IgD-negative memory B cell (primary cell): ENCODE results near the gene SS18L1. TPM values are rescaled to one million over a fixed set of nuclear protein-coding genes. Genes with fewer than 3 reads are reported as not detected.

Source experiments
- H3K27ac Mint-ChIP-seq, 3 donors: one replicate each; pipeline ENCODE4 v1.8.0; 2020 to 2022; ENCODE audit warnings: mild to moderate bottlenecking in 3 of 3, mixed read lengths in 3 of 3, moderate library complexity in 1 of 3
- H3K27me3 Mint-ChIP-seq: one replicate; pipeline ENCODE4 v1.8.0; 2021; ENCODE audit warnings: mixed read lengths
- H3K36me3 Mint-ChIP-seq: one replicate; pipeline ENCODE4 v1.8.0; 2020; ENCODE audit warnings: mild to moderate bottlenecking, mixed read lengths
- H3K4me1 Mint-ChIP-seq, 3 donors: one replicate each; pipeline ENCODE4 v1.8.0; 2020 to 2022; ENCODE audit warnings: mixed read lengths in 3 of 3, mild to moderate bottlenecking in 1 of 3
- H3K4me3 Mint-ChIP-seq, 4 donors: one replicate each; pipeline ENCODE4 v1.8.0; 2020 to 2022; ENCODE audit warnings: mild to moderate bottlenecking in 4 of 4, mixed read lengths in 4 of 4, moderate library complexity in 3 of 4
- H3K9me3 Mint-ChIP-seq, 3 donors: one replicate each; pipeline ENCODE4 v1.8.0; 2020 to 2021; ENCODE audit warnings: mixed read lengths in 3 of 3, mild to moderate bottlenecking in 1 of 3
- polyA plus RNA-seq: library from polyadenylated mRNA; unstranded; fragments of 300-500 nt; fragmentation: Illumina TruSeq; gene quantifications from one replicate; pipeline ENCODE4 v1.2.3, GENCODE V29; 2021

SS18L1 gene
- polyA plus RNA-seq, 1 donor from 2014 or later, result 1.4 TPM

DNA sequence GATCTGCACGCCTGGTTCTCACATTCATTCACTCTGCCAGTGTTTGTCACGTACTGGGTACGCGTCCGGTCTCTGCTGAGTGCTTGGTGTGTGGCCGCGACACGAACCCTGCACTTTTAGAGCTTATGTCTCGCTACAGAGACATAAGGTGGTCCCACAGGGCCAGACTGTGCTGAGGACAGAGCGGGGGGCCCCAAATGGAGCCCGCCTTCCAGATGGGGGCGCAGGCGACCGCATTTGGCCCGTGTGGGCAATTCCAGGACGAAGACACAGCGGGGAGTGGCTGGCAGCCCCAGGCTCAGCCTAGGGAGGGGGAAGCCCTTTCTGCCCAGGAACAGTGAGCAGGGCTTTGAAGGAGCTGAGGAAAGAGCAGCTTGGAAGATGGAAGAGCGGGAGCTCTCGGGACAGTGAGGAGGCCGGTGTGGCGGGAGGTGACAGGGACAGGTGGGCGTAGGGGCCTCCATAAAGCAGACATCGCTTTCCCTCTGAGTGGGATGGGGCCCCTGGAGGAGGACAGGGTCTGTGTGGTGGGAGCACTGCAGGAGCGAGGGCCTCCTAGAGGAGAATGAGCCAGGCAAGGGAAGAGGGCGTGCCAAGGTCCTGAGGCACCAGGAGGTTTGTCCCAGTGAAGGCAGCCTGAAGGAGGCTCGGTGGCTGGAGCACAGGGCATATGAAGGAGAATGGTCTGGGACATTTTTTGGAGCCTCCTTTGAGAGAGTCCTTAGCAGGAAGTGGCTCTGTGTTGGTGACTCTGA, 31.5 kb downstream of the SS18L1 start:
- H3K36me3 Mint-ChIP-seq, result peaks cover 3% of the 10 kb centered on the region
- no peaks in the 10 kb centered on the region for H3K27me3 Mint-ChIP-seq
- H3K4me3 Mint-ChIP-seq, result peak overlapping the region in 1 of 4 donors; percentile 27
- H3K4me1 Mint-ChIP-seq, result peaks cover 0 to 1% (median 0%) of the 10 kb centered on the region in 3 donors
- peak overlapping the region in 2 of 3 donors; percentile 26 to 82 for H3K27ac Mint-ChIP-seq
- no peaks in the 10 kb centered on the region for H3K9me3 Mint-ChIP-seq

DNA sequence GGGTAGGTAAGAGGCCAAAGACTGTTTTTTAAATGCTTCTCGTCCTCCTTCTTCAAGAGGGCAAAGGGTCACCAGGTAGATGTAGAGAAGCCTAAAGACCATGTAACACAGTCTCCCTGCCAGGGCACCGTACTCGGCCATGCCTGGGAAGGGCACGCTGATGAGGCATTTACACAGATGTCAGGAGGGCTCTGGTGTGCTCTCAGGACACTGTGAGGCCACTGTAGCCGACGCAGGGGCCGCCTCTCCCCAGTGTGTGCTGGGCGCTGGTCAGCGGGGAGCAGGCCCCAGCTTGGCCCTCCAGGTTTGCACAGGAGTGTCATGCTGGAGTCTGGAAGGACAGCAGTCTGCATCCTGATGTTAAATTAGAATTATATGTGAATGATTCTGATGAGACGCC, 32.1 kb downstream of the SS18L1 start:
- H3K4me1 Mint-ChIP-seq, result peaks cover 0 to 1% (median 0%) of the 10 kb centered on the region in 3 donors
- H3K4me3 Mint-ChIP-seq, result no peak overlapping the region
- peak overlapping the region in 1 of 3 donors; percentile 26 for H3K27ac Mint-ChIP-seq
- H3K9me3 Mint-ChIP-seq, result no peaks in the 10 kb centered on the region
- peaks cover 3% of the 10 kb centered on the region for H3K36me3 Mint-ChIP-seq
- H3K27me3 Mint-ChIP-seq, result no peaks in the 10 kb centered on the region

DNA sequence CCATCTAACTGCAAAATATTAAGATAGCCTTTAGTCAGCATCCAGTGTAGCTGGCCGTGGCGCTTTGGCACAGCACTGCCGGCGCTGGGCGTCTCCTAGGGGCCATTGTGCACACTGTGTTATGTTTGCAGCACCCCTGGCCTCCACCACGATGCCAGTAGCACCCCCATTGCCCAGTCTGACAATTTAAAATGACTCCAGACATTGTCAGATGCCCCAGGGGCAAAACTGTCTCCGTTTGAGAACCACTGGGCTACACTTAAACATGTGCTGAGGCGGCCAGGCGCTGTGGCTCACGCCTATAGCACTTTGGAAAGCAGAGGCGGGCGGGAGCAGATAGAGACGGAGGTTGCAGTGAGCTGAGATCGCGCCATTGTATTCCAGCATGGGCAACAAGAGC, 33.3 kb downstream of the SS18L1 start:
- Mint-ChIP-seq H3K36me3 (peaks cover 3% of the 10 kb centered on the region), H3K4me1 (peaks cover 1 to 3% (median 3%) of the 10 kb centered on the region in 3 donors), H3K4me3 (peak overlapping the region in 1 of 4 donors; percentile 40), H3K9me3 (no peaks in the 10 kb centered on the region), H3K27me3 (no peaks in the 10 kb centered on the region), H3K27ac (no peak overlapping the region)

DNA sequence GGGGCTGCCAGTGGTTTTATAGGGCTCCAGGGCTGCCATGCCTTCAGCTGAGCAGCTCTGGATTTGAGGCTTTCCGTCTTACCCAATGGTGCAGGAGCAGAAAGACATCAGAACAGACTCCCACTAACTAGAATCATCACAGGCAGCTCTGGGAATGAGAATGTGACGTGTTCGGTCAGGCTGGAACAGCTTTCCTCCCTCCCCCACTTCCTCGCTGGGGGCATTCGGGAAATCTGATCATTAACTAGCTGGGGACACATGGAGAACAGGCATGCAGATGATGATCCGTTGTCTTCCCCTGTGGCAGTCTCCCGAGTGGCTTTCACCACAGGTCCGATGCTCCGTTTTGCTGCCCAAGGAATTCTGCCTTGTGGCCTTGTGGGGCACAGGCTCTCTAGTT, 33.7 kb downstream of the SS18L1 start:
- Mint-ChIP-seq H3K4me3 (no peak overlapping the region), H3K4me1 (peaks cover 5 to 7% (median 7%) of the 10 kb centered on the region in 3 donors), H3K9me3 (no peaks in the 10 kb centered on the region), H3K27ac (no peak overlapping the region), H3K27me3 (no peaks in the 10 kb centered on the region), H3K36me3 (peaks cover 3% of the 10 kb centered on the region)

DNA sequence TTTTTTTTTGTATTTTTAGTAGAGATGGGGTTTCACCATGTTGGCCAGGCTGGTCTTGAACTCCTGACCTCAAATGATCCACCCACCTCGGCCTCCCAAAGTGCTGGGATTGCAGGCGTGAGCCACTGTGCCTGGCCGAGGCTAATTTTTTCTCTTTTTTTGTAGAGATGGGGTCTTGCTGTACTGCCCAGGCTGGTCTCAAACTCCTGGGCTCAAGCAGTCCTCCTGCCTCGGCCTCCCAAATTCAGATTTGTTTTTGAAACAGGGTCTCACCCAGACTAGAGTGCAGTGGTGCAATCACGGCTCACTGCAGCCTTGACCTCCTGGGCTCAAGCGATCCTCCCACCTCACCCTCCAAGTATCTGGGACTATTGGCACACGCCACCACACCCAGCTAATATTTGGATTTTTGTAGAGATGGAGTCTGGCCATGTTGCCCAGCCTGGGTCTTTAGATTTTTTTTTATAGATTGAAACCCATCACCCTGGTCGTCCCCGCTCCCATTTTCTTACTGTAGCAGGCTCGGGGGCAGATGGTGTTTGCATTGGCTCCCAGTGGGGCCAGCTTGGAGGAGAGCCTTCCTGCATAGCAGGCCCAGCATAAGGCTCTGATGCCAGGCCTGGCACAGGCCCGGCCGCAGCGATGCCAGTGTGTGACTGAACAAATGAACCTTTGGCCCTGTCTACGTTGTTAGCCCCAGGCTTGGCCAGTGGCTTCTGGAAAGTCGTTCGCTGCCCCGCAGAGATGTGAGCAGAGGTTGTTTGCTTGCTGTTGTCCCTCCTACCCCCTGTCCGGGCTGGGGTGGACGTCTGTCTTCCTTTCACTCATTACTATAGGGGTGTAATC, 35.0 kb downstream of the SS18L1 start:
- no peaks in the 10 kb centered on the region for H3K27me3 Mint-ChIP-seq
- H3K4me3 Mint-ChIP-seq, result peak overlapping the region in 1 of 4 donors; percentile 6
- peaks cover 3% of the 10 kb centered on the region for H3K36me3 Mint-ChIP-seq
- H3K4me1 Mint-ChIP-seq, result peaks cover 6 to 18% (median 9%) of the 10 kb centered on the region in 3 donors
- no peak overlapping the region for H3K27ac Mint-ChIP-seq
- peaks cover 0 to 1% (median 0%) of the 10 kb centered on the region in 3 donors for H3K9me3 Mint-ChIP-seq

DNA sequence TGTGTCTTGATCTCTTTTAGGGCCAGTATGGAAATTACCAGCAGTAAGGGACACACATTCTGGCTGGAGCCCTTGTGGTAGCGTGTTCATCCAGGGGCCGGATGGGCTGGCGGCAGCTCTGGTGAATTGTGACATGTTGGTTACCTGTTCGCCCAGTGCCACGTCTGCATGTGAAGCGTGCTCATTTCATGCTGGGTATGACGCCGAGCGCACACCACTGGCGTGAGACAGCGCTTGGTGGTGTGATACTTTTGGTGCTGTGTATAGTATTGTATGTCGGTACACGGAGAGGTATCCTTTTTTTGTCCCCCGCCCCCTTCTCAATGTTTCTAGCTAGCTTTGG, 35.6 kb downstream of the SS18L1 start:
- Mint-ChIP-seq H3K36me3 (peaks cover under 1% of the 10 kb centered on the region), H3K4me1 (peaks cover 6 to 20% (median 14%) of the 10 kb centered on the region in 3 donors), H3K4me3 (peak overlapping the region in 1 of 4 donors; percentile 6), H3K9me3 (peaks cover 0 to 1% (median 0%) of the 10 kb centered on the region in 3 donors), H3K27ac (no peak overlapping the region), H3K27me3 (no peaks in the 10 kb centered on the region)

DNA sequence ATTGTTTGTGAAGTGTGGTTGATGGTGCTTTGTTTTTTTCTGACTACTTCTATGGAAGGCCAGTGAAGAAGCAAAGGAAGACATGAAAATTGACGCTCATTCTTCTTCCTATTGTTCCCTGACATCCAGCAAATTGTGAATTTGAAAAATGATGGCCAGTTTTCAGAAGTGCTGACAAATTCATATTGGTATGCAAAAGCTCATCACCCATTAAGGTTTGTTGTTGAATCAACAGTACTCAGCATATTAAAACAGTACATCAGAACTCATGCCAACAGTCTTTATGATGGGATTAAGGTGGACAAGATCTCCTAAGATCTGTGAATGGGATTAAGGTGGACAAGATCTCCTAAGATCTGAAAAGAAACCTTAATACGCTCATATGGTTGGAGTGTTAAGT, 38.2 kb downstream of the SS18L1 start:
- Mint-ChIP-seq H3K9me3 (peaks cover 0 to 1% (median 0%) of the 10 kb centered on the region in 3 donors), H3K4me1 (peaks cover 10 to 28% (median 21%) of the 10 kb centered on the region in 3 donors), H3K36me3 (no peaks in the 10 kb centered on the region), H3K27me3 (no peaks in the 10 kb centered on the region), H3K27ac (peak overlapping the region; percentile 95 to 96 (median 95)), H3K4me3 (peak overlapping the region; percentile 91 to 98 (median 95))

DNA sequence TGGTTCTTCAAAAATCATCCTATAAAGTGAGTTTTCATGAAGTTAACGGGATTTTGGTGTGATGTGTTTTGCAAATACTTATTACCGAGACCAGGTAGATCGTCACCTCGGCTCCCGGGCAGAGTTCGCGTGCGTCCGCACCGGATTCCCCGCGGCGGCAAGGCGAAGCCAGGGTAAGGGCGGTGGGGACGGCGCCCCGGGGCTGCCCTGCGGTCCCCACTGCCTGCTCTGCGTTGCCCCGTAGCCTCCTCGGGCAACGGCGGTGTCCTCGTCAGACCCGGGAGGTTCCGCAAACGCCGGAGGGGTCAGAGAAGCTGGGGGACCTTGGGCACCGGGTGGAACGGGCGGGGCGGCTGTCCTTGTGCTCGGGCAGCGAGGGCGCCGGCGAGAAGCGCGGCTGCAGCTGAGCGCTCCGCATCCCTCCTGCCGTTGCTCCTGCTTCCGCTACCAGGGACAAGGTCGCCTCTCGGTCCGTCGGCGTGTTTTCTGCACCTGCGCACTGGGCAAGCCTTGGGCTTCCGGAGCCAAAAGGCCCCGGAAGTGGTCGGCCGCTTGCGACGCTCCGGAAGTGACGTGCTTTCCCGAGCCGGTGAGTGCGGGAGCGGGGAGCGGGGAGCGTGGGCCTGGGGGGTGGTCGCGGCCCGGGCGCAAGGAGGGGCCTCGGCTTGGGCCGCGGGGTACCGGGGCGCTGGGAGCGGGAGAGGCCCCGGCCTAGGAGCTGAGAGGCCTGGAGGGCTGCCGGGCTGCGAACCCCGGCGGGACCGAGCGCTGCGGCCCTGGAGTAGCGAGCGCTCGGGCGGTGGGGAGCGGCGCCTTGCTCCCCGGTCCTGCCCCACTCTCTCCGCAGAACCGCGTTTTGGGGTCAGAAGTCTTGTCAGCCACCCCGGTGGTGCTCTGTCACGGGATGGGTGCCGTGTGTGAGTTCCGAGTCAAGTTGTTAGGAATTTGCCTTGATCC, 39.2 kb downstream of the SS18L1 start, which contains the start of gene MTG2:
Gene MTG2, plus strand, starts transcription at position 560 of the 957 bp plus-strand sequence. CDS start 10,393 bp downstream, outside the sequence.
- Mint-ChIP-seq H3K27ac (peak within 1 kb of the TSS; percentile 95 to 96 (median 95)), H3K4me1 (peaks cover 15 to 36% (median 30%) of the 10 kb centered on the region in 3 donors), H3K36me3 (peaks cover 2% of the 10 kb centered on the region), H3K9me3 (peaks cover 0 to 1% (median 0%) of the 10 kb centered on the region in 3 donors), H3K4me3 (peak within 1 kb of the TSS; percentile 91 to 98 (median 95)), H3K27me3 (no peaks in the 10 kb centered on the region)

DNA sequence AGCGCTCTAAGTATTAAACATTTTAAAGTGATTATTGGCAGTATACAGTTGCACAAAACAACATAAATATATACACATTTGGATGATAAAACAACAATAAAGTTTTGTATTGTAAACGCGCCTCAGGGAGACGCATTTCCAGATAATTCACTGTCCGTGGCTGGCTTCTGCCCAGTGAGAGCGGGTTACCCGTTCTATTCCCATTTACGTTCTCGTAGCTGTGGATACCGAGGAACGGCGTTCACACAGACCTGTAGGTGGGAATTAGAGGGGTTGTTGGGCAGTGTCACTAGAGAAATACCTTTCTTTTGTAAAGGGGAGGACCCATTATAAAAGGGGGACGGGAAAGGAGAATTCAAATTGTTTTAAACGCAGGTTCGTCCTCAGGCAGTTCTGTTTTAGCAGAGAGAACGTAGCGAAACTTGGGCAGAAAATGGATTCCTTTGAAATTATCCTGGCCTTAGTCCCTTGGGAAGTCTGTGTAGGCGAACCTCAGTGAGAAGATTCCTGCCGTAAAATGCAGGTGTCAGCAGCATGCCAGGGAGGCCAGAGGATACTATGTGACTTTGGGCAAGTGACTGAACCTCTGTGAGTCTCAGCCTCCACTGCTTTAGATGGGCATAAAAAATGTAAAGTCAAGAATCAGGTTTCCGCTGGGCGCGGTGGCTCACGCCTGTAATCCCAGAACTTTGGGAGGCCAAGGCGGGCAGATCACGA, 40.0 kb downstream of the SS18L1 start:
- peaks cover 0 to 1% (median 0%) of the 10 kb centered on the region in 3 donors for H3K9me3 Mint-ChIP-seq
- H3K4me3 Mint-ChIP-seq, result peak overlapping the region; percentile 91 to 98 (median 95)
- H3K27me3 Mint-ChIP-seq, result no peaks in the 10 kb centered on the region
- H3K4me1 Mint-ChIP-seq, result peaks cover 15 to 36% (median 31%) of the 10 kb centered on the region in 3 donors
- H3K36me3 Mint-ChIP-seq, result peaks cover 2% of the 10 kb centered on the region
- peak overlapping the region; percentile 93 to 96 (median 95) for H3K27ac Mint-ChIP-seq

DNA sequence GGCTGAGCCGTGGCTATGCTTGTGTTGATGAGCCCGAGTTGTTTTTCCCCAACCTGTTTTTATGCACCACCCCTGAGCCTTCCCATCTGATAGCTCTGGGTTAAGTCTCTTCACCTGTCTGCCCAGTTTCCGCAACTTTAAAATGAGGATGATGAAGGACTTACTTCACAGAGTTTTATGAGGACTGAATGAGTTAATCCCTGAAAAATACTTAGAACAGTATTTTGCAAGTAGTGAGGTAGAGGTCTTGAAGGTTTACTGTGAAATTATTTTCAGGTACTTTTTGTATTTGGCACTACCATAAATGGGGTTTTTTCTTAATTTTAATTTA, 42.5 kb downstream of the SS18L1 start:
- Mint-ChIP-seq H3K9me3 (peaks cover 0 to 1% (median 0%) of the 10 kb centered on the region in 3 donors), H3K4me3 (peak overlapping the region in 2 of 4 donors; percentile 50 to 58), H3K27ac (peak overlapping the region in 2 of 3 donors; percentile 2 to 59), H3K4me1 (peaks cover 17 to 36% (median 31%) of the 10 kb centered on the region in 3 donors), H3K27me3 (no peaks in the 10 kb centered on the region), H3K36me3 (peaks cover 3% of the 10 kb centered on the region)

DNA sequence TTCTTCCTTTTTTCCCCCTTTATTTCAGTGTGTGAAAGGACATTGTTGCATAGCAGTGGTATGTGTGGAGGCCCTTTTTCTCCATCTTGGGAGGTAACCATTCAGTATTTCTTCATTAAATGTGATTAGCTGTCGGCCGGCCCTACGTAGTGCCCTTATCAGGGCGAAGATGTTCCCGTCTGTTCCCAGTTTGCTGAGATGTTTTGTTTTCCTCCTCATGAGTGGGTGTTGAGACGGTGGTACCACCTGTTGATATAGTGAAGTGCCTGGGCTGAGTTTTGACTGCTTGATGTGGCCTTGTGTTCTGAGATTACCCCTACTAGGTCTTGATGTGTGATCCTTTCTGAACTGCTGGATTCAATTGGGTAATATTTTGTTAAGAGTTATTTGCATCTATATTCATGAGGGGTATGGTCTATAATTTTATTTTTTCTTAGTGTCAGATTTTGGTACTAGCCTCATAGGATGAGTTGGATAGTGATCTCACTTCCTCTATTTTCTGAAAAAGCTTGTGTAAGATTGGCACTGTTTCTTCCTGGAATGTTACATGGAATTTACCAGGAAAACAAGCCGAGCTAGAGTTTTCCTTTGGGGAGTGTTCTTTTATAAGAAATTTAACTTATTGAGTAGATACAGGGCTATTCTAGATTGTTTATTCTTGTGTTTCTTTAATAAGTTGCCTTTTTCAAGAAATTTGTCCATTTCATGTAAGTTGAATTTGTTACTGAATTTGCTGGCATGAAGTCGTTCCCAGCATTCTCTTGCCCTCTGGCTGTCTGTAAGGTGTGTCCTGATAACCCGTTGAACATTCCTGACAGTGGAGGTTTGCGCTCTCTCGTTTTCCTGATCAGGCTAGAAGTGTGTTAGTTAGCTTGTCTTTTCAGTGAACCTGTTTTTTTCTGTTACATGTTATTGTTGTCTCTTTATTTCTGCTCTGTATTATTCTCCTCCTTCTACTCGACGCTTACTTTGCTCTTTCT, 43.6 kb downstream of the SS18L1 start:
- H3K9me3 Mint-ChIP-seq, result peaks cover 0 to 1% (median 0%) of the 10 kb centered on the region in 3 donors
- peaks cover 3% of the 10 kb centered on the region for H3K36me3 Mint-ChIP-seq
- no peaks in the 10 kb centered on the region for H3K27me3 Mint-ChIP-seq
- peaks cover 14 to 30% (median 25%) of the 10 kb centered on the region in 3 donors for H3K4me1 Mint-ChIP-seq
- H3K27ac Mint-ChIP-seq, result peak overlapping the region in 2 of 3 donors; percentile 64 to 80
- peak overlapping the region in 2 of 4 donors; percentile 22 to 63 for H3K4me3 Mint-ChIP-seq

DNA sequence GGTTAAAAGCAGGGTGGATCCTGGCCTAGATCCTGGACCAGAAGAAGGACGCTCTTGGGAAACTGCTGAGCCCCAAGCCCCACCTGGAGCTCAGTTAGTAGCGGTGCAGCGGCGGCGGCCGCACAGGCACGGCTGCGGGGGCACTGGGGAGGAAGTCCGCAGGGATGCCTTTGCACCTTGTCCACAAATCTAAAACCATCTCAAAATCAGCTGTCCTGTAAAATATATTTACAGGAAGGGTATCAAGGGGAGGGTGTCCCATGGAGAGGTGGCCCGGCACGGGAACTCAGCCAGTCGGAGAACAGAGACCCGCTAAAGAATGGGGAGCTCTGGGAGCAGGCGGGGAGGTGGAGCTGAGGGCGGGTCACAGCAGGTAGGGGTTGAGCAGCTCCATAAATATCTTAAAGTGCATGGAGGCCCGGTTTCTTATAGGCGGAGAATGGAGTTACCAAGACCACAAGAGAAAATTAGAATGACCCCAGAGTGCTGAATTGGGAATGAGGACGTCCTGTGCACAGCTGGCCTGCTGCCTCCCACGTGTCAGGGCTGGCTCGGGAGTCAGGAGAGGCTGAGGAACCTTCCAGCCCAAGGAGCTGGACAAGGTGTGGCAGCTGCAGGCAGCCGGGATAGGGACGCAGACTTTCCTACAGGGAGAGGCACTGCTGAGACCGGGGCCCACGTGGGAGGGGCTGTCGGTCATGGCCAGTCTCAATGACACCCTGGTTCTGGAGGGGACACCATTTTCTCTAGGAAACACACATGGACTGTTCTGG, 47.3 kb downstream of the SS18L1 start:
- Mint-ChIP-seq H3K4me3 (peak overlapping the region in 1 of 4 donors; percentile 70), H3K27me3 (no peaks in the 10 kb centered on the region), H3K4me1 (peaks cover 11 to 15% (median 12%) of the 10 kb centered on the region in 3 donors), H3K27ac (peak overlapping the region in 2 of 3 donors; percentile 21 to 47), H3K9me3 (no peaks in the 10 kb centered on the region), H3K36me3 (peaks cover 3% of the 10 kb centered on the region)
